ENCODE data around the gene UMPS.

Gene UMPS

DNA sequence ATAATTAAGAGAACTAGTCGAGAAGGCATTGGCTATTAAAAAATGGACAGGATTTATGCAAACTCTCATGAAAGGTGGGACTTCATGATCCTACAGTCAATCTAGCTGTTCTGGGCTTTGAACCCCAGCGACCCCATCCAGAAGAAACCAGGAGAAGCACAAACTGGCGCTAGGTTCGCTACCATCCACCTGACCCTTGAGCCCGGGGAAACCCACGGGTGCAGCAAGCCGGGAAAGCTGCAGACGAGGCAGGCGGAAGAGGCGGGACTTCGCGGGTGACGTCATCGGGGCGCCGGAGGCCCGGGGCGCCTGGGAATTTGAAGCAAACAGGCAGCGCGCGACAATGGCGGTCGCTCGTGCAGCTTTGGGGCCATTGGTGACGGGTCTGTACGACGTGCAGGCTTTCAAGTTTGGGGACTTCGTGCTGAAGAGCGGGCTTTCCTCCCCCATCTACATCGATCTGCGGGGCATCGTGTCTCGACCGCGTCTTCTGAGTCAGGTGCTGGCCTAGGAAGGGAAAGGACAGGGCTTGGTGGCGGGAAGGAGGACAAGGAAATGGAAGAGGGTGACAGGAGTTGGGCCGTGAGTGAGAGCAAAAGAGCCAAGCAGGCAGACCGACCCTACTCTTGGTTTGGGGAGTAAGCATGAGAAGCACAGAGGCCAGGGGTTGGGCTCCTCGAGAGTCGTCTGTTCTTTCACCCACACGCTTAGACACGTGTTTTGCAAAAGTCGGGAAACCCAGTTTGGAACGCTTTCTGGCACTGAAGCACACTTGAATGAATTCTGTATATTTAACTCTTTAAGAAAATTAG lies at the start of gene UMPS:
Gene UMPS, plus strand, starts transcription at position 324 of the 812 bp plus-strand sequence. Its CDS starts 20 bp downstream, at position 344.
- DNase-seq (ENCODE audit: insufficient read length, low spot score) = peak; percentile 53
- no peak for TF ChIP-seq CTCF (IDR thresholded peaks at IDR 0.05; ENCODE audit: insufficient read depth, missing control alignments)
- no peak for FAIRE-seq

DNA sequence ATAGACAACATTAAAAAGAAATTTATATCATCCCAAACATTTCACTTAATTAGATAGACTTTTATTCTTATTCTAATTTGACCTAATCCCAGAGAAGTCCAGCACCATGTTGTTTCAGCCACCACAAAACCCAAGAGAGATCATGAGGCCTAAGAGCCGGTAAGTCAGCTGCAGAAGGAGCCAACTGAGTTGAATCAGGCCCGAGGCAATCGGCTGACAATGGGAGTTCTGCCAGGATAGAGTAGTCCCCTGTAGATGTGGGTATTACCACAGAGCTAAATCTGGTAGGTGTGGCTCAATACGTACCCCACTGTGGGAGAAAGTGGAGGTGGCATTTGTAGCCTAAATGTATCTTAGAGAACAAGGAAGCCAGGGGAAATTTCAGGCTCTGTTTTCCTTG lies 49.7 kb upstream of the UMPS start:
- no peak for TF ChIP-seq CTCF (IDR thresholded peaks at IDR 0.05; ENCODE audit: insufficient read depth, missing control alignments)
- FAIRE-seq (no peak), DNase-seq (ENCODE audit: insufficient read length, low spot score) (no peak)

- TF ChIP-seq CTCF (IDR thresholded peaks at IDR 0.05; ENCODE audit: insufficient read depth, missing control alignments) = no peak
Observed at GRCh38 chr3:124682263-124682662, 48.0 kb upstream of the UMPS start.

DNA sequence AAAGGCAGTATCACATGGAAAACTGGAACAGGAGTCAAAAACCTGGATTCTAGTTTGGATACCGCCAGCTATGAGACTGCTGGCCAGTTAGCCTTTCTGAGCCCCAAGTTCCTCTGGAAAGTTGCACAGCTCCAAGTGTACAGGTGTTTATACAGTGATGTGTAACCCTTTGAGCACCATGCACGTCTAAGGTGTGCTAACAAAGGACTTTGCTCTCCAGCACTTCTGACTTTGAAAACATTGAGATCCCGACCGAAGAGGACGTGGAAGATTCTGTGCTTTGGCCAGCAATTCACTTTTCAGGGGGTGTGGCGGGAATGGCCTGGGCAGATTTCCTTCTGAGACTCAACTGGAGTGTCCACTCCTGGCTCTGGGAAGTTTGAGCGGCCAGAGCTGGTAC lies 45.8 kb upstream of the UMPS start:
- FAIRE-seq = no peak
- TF ChIP-seq CTCF (IDR thresholded peaks at IDR 0.05; ENCODE audit: insufficient read depth, missing control alignments) = no peak
- no peak for DNase-seq (ENCODE audit: insufficient read length, low spot score)

More at GRCh38 chr3:124682263-124682662, 48.0 kb upstream of the UMPS start:
- FAIRE-seq = no peak
- no peak for DNase-seq (ENCODE audit: insufficient read length, low spot score)

- no peak for TF ChIP-seq CTCF (IDR thresholded peaks at IDR 0.05; ENCODE audit: insufficient read depth, missing control alignments)
- FAIRE-seq = no peak
- DNase-seq (ENCODE audit: insufficient read length, low spot score) = no peak
Observed at GRCh38 chr3:124685067-124685466, 45.2 kb upstream of the UMPS start.

DNA sequence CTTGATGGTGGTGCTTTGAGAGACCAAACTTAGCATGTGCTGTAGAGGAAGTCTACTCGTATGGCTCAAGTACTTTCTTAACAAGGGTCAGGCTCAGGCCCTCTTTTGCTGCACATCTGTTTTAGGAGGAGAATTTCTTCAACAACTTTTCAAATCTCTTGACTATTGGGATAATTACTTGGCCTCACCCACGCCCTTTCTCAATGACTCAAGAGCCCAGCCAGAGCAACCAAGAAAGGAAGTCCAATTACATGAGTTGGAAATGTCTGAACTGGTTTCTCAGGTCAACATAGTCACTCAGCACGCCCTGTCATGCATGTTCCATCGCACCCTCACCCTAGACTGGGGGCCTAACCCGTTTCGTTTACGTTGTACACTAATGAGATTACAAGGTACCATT lies 44.8 kb upstream of the UMPS start:
- DNase-seq (ENCODE audit: insufficient read length, low spot score) (no peak), FAIRE-seq (no peak)
- TF ChIP-seq CTCF (IDR thresholded peaks at IDR 0.05; ENCODE audit: insufficient read depth, missing control alignments) = no peak

- no peak for FAIRE-seq
- DNase-seq (ENCODE audit: insufficient read length, low spot score) = no peak
- TF ChIP-seq CTCF (IDR thresholded peaks at IDR 0.05; ENCODE audit: insufficient read depth, missing control alignments) = no peak
Observed at GRCh38 chr3:124686028-124686670, 44.1 kb upstream of the UMPS start.
